OCI-LY7 (cell line): ENCODE measurements around the gene SH3PXD2A.

Source experiments
- EZH2phosphoT487 ChIP-seq: fragments of 200-600 bp; sonication (generic); IDR thresholded peaks from 2 replicates; pipeline ENCODE4 v1.6.1; 2018; ENCODE audit warnings: low read depth, borderline replicate concordance, mild to moderate bottlenecking, mixed run types, antibody characterized with exemption, low read length, moderate library complexity, mixed read lengths
- TF ChIP-seq, protein P1 (sequence below): fragments of 200-600 bp; sonication (generic); conservative IDR thresholded peaks from 2 replicates; pipeline ENCODE4 v1.5.1; 2014; ENCODE audit warnings: mild to moderate bottlenecking, antibody characterized with exemption, low read length, moderate library complexity, mixed read lengths

GRCh38 chr10:103885617-103886016 lies 30.2 kb upstream of the SH3PXD2A start:
- TF ChIP-seq, protein P1, sequence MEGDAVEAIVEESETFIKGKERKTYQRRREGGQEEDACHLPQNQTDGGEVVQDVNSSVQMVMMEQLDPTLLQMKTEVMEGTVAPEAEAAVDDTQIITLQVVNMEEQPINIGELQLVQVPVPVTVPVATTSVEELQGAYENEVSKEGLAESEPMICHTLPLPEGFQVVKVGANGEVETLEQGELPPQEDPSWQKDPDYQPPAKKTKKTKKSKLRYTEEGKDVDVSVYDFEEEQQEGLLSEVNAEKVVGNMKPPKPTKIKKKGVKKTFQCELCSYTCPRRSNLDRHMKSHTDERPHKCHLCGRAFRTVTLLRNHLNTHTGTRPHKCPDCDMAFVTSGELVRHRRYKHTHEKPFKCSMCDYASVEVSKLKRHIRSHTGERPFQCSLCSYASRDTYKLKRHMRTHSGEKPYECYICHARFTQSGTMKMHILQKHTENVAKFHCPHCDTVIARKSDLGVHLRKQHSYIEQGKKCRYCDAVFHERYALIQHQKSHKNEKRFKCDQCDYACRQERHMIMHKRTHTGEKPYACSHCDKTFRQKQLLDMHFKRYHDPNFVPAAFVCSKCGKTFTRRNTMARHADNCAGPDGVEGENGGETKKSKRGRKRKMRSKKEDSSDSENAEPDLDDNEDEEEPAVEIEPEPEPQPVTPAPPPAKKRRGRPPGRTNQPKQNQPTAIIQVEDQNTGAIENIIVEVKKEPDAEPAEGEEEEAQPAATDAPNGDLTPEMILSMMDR: no peak
- no peak for TF ChIP-seq EZH2phosphoT487
